H9 (cell line): ENCODE measurements around the gene USP20. TPM values are rescaled to one million over a fixed set of nuclear protein-coding genes. Genes with fewer than 3 reads are reported as not detected.

Source experiments
- DNase-seq: peaks from one replicate; pipeline ENCODE4 v3.0.0-alpha.2; 2017
- H2AFZ ChIP-seq: one replicate; pipeline ENCODE4 v1.6.1; 2013; ENCODE audit warnings: mild to moderate bottlenecking, low read length, control low read depth, moderate library complexity
- H2AK5ac ChIP-seq: 2 replicates; pipeline ENCODE4 v1.6.1; 2013; ENCODE audit warnings: low read length, control low read depth, mixed read lengths; ENCODE audit not compliant: insufficient read length
- H2BK120ac ChIP-seq: one replicate; pipeline ENCODE4 v1.6.1; 2013; ENCODE audit warnings: low read depth, mild to moderate bottlenecking, low read length, control low read depth, inconsistent platforms; ENCODE audit not compliant: poor library complexity, severe bottlenecking
- H2BK12ac ChIP-seq: 2 replicates; pipeline ENCODE4 v1.6.1; 2013; ENCODE audit warnings: low read length, control low read depth, mixed read lengths, low read depth; ENCODE audit not compliant: insufficient read length
- H2BK15ac ChIP-seq: 2 replicates; pipeline ENCODE4 v1.6.1; 2013; ENCODE audit warnings: low read depth, low read length, control low read depth
- H2BK20ac ChIP-seq: one replicate; pipeline ENCODE4 v1.6.1; 2013; ENCODE audit warnings: low read depth, mild to moderate bottlenecking, low read length, control low read depth, inconsistent platforms; ENCODE audit not compliant: poor library complexity, severe bottlenecking
- H2BK5ac ChIP-seq: 2 replicates; pipeline ENCODE4 v1.6.1; 2013; ENCODE audit warnings: low read length, control low read depth, mixed read lengths; ENCODE audit not compliant: insufficient read length
- H3K14ac ChIP-seq: 2 replicates; pipeline ENCODE4 v1.6.1; 2013; ENCODE audit warnings: low read length, control low read depth; ENCODE audit not compliant: insufficient read depth
- H3K18ac ChIP-seq: 2 replicates; pipeline ENCODE4 v1.6.1; 2013; ENCODE audit warnings: low read depth, mild to moderate bottlenecking, mixed read lengths, low read length, control low read depth; ENCODE audit not compliant: insufficient read length
- H3K23ac ChIP-seq: 2 replicates; pipeline ENCODE4 v1.6.1; 2013; ENCODE audit warnings: low read length, control low read depth, mixed read lengths, low read depth; ENCODE audit not compliant: insufficient read length
- H3K23me2 ChIP-seq: 2 replicates; pipeline ENCODE4 v1.6.1; 2013; ENCODE audit warnings: low read depth, mild to moderate bottlenecking, mixed read lengths, low read length, control low read depth; ENCODE audit not compliant: insufficient read length, poor library complexity, severe bottlenecking
- H3K27ac ChIP-seq: 2 replicates; pipeline ENCODE4 v1.5.1; 2013; ENCODE audit warnings: low read length, control low read depth, mixed read lengths, low read depth; ENCODE audit not compliant: insufficient read length
- H3K27me3 ChIP-seq: 2 replicates; pipeline ENCODE4 v1.6.1; 2013; ENCODE audit warnings: low read length, control low read depth, inconsistent platforms; ENCODE audit not compliant: insufficient read depth
- H3K4ac ChIP-seq: 2 replicates; pipeline ENCODE4 v1.6.1; 2013; ENCODE audit warnings: low read depth, mild to moderate bottlenecking, control low read depth, inconsistent platforms, low read length, moderate library complexity
- H3K4me1 ChIP-seq: 2 replicates; pipeline ENCODE4 v1.6.1; 2013; ENCODE audit warnings: low read length, control low read depth, inconsistent platforms; ENCODE audit not compliant: insufficient read depth
- H3K4me2 ChIP-seq: 2 replicates; pipeline ENCODE4 v1.6.1; 2013; ENCODE audit warnings: low read length, control low read depth, mixed read lengths; ENCODE audit not compliant: insufficient read length, insufficient read depth
- H3K56ac ChIP-seq: 2 replicates; pipeline ENCODE4 v1.6.1; 2013; ENCODE audit warnings: low read depth, mild to moderate bottlenecking, mixed read lengths, low read length, control low read depth; ENCODE audit not compliant: insufficient read length
- H3K79me1 ChIP-seq: 2 replicates; pipeline ENCODE4 v1.6.1; 2013; ENCODE audit warnings: low read depth, mild to moderate bottlenecking, moderate library complexity, low read length, control low read depth, inconsistent platforms; ENCODE audit not compliant: insufficient read depth, poor library complexity, severe bottlenecking
- H3K79me2 ChIP-seq: 2 replicates; pipeline ENCODE4 v1.6.1; 2013; ENCODE audit warnings: low read length, control low read depth, inconsistent platforms; ENCODE audit not compliant: insufficient read depth
- H3K9ac ChIP-seq: 2 replicates; pipeline ENCODE4 v1.6.1; 2013; ENCODE audit warnings: low read length, control low read depth, mixed read lengths; ENCODE audit not compliant: insufficient read length; ENCODE audit errors: extremely low read depth
- H3K9me3 ChIP-seq: one replicate; pipeline ENCODE4 v1.6.1; 2013; ENCODE audit warnings: low read depth, low read length, inconsistent platforms; ENCODE audit not compliant: control insufficient read depth
- H3T11ph ChIP-seq: one replicate; pipeline ENCODE4 v1.6.1; 2013; ENCODE audit warnings: mild to moderate bottlenecking, low read length, control low read depth, inconsistent platforms
- H4K20me1 ChIP-seq: one replicate; pipeline ENCODE4 v1.6.1; 2013; ENCODE audit not compliant: control insufficient read depth, insufficient read length, insufficient read depth
- H4K5ac ChIP-seq: 2 replicates; pipeline ENCODE4 v1.6.1; 2013; ENCODE audit warnings: low read depth, mild to moderate bottlenecking, mixed read lengths, low read length, control low read depth; ENCODE audit not compliant: insufficient read length
- H4K8ac ChIP-seq: replicated peaks from 2 replicates; pipeline ENCODE4 v1.6.1; 2013; ENCODE audit warnings: low read length, control low read depth, mixed read lengths, low read depth; ENCODE audit not compliant: insufficient read length
- H4K91ac ChIP-seq: 2 replicates; pipeline ENCODE4 v1.6.1; 2013; ENCODE audit warnings: low read depth, mild to moderate bottlenecking, moderate library complexity, mixed read lengths, low read length, control low read depth; ENCODE audit not compliant: insufficient read length
- H3K27ac Mint-ChIP-seq, 3 experiments: 2 replicates in 2 of 3; 3 replicates in 1 of 3; pipeline ENCODE4 v1.8.0; 2020 to 2021; ENCODE audit warnings: mixed read lengths in 3 of 3, mild to moderate bottlenecking in 1 of 3, moderate library complexity in 1 of 3
- H3K27me3 Mint-ChIP-seq: 2 replicates; pipeline ENCODE4 v1.8.0; 2021; ENCODE audit warnings: low read depth, mild to moderate bottlenecking, moderate library complexity, mixed read lengths
- H3K36me3 Mint-ChIP-seq, 3 experiments: 2 replicates in 2 of 3; 3 replicates in 1 of 3; pipeline ENCODE4 v1.8.0; 2020 to 2021; ENCODE audit warnings: low read depth in 3 of 3, mixed read lengths in 3 of 3; ENCODE audit not compliant: insufficient read depth in 1 of 3
- H3K4me1 Mint-ChIP-seq, 2 experiments: 2 replicates each; pipeline ENCODE4 v1.8.0; 2020; ENCODE audit warnings: mixed read lengths in 2 of 2
- H3K4me3 Mint-ChIP-seq, 2 experiments: 2 replicates in 1 of 2; 3 replicates in 1 of 2; pipeline ENCODE4 v1.8.0; 2020 to 2021; ENCODE audit warnings: mild to moderate bottlenecking in 2 of 2, mixed read lengths in 2 of 2, moderate library complexity in 1 of 2
- H3K9me3 Mint-ChIP-seq, 2 experiments: 2 replicates in 1 of 2; 3 replicates in 1 of 2; pipeline ENCODE4 v1.8.0; 2020; ENCODE audit warnings: mild to moderate bottlenecking in 2 of 2, mixed read lengths in 2 of 2, moderate library complexity in 1 of 2
- CTCF ChIP-seq: fragments of 200-600 bp; sonication (generic); conservative IDR thresholded peaks from 3 replicates; pipeline ENCODE4 v1.8.0; 2021; ENCODE audit warnings: antibody characterized with exemption, mild to moderate bottlenecking
- WGBS: extraction: QIAGEN DNeasy Blood & Tissue Kit; methylation state at CpG from one replicate; pipeline ENCODE4 v1.1.7; 2013; ENCODE audit warnings: missing lambda C conversion rate, low lambda C conversion rate, mixed read lengths; ENCODE audit not compliant: insufficient read length; ENCODE audit errors: extremely low coverage; 5-methylcytosine and 5-hydroxymethylcytosine counted together
- total RNA-seq: library from RNA; stranded (reverse); gene quantifications from 2 replicates; pipeline ENCODE4 v1.2.1, GENCODE V29; 2021

USP20 gene
- total RNA-seq, 1 experiment from 2014 or later = 20.9 TPM

- H3K79me2 ChIP-seq = no peaks in the 10 kb centered on the region
- Mint-ChIP-seq H3K36me3 (peaks cover 0 to 10% (median 6%) of the 10 kb centered on the region in 3 experiments; a peak in 4 of 7 replicates), H3K9me3 (no peaks in the 10 kb centered on the region), H3K4me1 (peaks cover 20 to 30% of the 10 kb centered on the region in 2 experiments), H3K27me3 (no peaks in the 10 kb centered on the region), H3K27ac (no peak overlapping the region), H3K4me3 (no peak overlapping the region)
- H3K14ac ChIP-seq = no peak overlapping the region
- TF ChIP-seq CTCF = no peak
- H3K9ac ChIP-seq = no peak overlapping the region
- no peak overlapping the region for H2BK20ac ChIP-seq
- no peak overlapping the region for H2BK12ac ChIP-seq
- no CpG with 5 or more reads among the region's 19 CpGs for WGBS
- no peak overlapping the region for H3K27ac ChIP-seq
- no peak overlapping the region for H3K4me2 ChIP-seq
- DNase-seq = no peak
- no peak overlapping the region for H4K8ac ChIP-seq
- no peak overlapping the region for H2AK5ac ChIP-seq
- no peak overlapping the region for H2BK15ac ChIP-seq
- H3K18ac ChIP-seq = no peak overlapping the region
- no peak overlapping the region for H4K5ac ChIP-seq
- H2BK5ac ChIP-seq = no peak overlapping the region
- no peak overlapping the region for H2BK120ac ChIP-seq
- H3K23me2 ChIP-seq = no peaks in the 10 kb centered on the region
- H3K9me3 ChIP-seq = no peaks in the 10 kb centered on the region
- H3K27me3 ChIP-seq = no peaks in the 10 kb centered on the region
- no peak overlapping the region for H2AFZ ChIP-seq
- peaks cover 2% of the 10 kb centered on the region; the same call in 1 of the 2 replicates for H3K4me1 ChIP-seq
- no peak overlapping the region for H4K91ac ChIP-seq
- no peak overlapping the region for H3K56ac ChIP-seq
- H3K4ac ChIP-seq = no peak overlapping the region
- H4K20me1 ChIP-seq = no peaks in the 10 kb centered on the region
- H3K79me1 ChIP-seq = no peaks in the 10 kb centered on the region
- H3T11ph ChIP-seq = no peak overlapping the region
- no peak overlapping the region for H3K23ac ChIP-seq
Observed at GRCh38 chr9:129881547-129882324, 46.5 kb downstream of the USP20 start.
